NCI-H446 (cell line): Measurements from ENCODE around the gene TYRO3.

Source experiments
- DNase-seq, 2 experiments: peaks; one replicate each; lab custom pipeline; 2025; lab: John Stamatoyannopoulos, UW

The TYRO3 gene

DNA sequence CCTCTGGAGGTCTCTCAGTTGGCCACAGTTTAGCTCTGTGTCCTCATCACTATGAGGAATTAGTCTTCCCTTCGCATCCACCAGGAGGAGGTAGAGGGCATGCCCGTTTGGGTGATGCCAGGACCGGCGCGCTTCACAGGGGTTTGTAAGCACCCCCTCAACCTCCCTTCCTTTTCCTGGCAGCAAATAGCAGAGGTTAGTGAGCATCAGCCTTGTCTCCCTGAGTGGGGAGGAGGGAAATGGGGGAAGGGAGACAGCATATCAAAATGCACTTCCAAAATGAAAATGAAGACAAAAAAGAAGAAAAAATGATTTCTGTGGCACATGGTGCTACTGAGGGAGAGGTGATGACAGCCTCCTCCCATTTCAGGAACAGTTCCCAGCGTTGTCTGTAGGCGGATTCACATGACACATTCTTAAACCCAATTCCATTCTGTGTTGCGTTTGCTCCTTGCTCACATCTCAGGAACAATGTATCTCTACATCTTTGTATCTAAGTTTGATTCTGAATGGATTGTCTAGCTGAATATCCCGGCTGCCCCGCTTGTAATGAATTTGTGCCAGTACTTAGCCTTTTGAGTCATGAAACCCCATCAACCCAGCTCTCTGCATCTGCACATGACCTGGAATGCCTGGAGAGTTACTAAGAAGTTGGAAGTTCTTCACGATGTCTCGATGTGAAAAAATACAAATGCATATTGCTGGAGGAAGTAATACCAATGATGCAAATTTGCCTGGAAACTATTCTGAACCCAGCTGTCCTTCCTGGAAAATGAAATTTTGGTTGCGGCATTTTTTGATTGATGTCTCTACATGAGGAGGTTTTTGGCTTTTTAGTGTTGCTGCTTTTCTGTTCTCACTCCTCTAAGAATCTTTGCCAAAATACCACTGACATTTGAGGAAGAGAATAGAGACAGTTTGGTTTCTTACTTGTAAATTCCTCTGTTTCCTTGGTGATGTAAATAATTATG lies 45.2 kb downstream of the TYRO3 start:
- DNase-seq = peak; percentile 47 to 75

DNA sequence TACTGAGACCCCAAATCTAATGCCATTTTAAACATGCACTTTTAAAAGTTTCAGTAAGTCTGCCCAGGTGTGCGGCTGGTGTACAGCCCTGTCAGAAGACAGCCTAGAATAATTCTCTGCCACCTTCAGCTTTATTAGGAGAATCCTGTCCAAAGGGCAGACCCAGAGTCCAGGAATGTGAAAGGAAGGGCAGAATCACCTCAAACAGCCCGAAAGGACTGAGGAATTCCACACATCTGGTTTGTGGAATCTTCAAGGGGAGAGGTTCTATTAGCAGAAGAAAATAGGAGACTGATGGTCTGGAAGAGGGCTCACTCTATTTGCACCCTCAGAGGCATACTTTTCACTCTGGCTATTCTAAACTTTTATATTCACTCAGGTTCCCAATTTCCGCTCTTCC lies 46.6 kb downstream of the TYRO3 start:
- no peak for DNase-seq

DNA sequence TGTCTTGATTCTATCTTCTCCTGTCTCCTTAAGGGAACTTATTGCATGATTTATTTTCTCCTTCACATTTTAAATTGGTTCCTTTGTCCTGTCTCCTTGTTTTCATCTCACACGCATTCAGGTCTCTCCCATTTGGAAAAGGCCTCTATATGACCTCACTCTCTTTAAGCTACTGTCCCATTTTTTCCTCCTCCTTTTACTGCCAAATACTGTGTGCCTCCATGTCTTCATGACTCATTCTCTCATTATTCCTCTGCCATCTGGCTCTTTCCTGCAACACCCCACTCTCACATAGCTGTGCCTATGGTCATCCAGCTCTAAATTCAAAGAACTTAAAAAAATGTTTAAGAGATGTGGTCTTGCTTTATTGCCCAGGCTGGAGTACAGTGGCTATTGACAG lies 48.0 kb downstream of the TYRO3 start:
- DNase-seq = peak; percentile 56 to 82

DNA sequence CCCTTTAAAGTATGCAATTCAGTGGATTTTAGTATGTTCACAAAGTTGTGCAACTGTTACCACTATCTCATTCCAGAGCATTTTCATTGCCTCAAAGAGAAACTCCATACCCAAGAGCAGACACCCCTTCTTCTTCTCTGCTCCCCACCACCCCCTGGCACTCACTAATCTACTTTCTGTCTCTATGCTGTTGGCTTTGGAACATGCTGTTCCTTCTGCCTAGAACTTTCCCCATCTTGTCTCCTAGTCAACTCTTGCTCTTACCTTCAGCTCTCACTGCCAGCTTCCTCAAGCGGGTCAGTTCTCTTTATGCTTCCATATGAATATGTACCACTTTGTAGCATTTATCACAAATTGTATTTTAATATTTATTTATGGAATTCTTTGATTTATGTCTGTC lies 50.1 kb downstream of the TYRO3 start:
- DNase-seq = no peak

DNA sequence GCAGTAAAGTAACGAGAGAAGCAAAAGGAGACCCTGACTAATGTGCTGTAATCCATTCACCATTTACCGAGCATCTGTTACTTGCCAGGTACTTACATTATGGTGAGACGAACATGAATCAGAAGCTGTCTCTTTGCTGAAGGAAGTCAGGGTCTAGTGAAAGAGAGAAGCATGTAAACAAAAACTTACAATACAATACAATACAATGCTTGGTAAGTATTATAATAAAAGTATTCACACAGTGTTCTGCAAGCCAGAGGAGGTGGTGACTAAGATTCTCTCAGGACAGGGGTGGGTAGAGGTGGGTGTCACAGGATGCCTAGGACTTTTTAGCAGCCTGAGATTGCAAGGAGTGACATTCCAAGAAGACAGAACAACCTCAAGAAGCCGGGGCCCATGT lies 51.0 kb downstream of the TYRO3 start:
- DNase-seq = no peak

DNA sequence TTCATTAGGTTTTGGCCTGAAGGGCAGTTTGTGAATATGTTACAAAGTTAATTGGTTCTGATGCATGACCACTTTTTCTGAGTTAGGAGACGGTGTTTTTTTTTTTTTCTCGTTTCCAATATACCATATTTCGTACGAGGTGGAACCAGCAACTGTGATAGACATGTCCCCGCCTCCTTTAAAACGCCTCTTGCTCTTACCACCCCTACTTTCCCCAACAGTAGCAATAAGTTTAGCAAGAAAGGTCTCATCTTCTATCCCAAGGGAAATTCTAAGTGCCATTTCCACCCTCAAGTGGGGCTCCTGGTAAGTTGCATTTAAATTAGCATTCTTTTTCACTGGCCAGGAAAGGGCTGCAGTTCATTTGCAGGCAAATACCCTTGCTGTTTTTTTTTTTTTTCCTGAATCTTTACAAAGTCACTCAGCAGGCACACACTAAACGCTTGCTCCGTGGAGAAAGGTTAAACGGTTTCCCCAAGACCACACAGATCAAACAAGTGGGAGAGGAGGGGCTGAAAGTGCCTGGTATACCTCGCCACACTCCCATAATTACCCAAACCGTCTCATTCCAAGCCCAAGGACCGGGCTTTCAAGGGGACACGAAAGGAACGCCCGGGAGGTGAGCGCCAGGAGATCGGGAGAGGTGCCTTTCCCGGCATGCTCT lies 61.7 kb downstream of the TYRO3 start:
- DNase-seq = no peak

DNA sequence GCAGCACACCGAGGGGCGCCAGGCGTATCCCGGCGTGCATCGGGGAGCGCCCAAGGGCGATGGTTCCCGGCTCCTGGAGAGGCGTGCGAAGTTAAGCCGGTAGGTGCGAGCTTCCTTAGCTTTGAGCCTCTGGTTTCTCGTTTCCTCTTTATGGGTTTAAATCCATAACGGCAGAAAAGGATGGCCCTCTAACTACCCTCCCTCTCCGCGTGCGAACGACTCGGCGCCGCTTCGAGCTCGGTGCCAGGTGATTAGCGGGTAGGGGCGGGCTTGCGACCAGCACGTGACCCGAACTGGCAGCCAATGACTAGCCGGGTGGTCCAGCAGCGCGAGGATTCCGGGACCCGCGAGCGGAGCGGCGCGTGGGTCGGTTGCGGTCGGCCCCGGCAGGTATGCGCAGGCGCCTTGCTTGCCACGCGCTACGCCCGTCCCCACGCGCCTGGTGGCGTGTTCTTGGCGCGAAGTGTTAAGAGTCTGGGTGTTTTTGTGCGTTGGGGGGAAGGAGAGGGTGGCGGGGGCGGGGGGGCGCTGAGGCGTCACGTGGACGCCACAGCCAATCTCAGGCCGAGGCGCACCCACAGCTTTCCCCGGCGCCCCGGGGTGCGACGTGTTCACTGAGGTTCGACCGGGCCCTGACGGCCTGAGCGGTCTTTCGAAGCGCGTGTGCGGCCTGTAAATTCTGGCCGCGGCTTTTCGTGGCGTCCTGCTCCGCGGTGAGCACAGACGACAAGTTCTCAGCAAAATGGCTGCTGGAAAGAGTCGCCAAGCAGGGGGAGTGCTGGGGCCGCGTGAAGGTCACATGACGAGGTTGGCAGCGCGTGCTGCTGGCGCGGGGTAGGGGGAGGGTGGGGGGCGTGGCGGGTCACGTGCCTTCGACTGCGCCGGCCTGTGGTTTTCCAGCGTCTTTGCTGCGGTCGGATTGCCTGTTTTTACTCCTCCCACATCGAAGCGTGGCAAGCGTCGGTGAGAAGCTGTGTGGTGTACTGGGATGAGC lies 62.5 kb downstream of the TYRO3 start:
- DNase-seq = peak; percentile 91 to 93

DNA sequence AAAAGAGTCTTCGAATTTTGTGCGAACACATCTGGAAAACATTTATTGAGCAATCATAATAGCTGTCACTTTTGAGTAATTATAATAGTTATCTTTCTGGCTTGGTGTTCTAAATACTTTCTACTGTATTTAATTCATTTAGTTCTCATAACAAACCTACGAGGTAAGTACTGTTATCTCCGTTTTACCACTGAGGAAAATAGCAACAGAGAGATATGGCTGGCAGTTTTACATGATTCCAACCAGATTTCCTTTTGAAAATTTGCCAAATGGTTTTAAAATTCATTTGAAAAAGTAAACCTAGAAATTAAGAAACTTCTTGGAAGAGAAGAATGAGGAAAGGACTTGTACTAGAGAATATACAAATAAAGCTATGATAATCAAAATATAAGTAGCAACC lies 63.9 kb downstream of the TYRO3 start:
- DNase-seq = no peak

DNA sequence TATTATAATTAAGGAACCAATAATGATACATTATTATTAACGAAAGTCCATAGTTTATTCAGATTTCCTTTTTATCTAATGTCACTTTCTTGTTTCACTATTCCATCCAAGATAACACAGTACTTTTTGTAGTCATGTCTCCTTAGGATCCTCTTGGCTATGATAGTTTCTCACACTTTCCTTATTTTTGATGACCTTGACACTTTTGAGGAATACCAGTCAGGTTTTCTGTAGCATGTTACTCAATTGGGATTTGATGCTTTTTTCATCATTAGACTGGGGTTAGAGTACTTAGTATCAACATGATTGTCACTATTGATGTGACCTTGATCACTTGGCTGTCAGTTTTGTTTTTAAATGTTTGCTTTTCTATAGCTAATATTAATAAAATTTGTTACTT lies 68.2 kb downstream of the TYRO3 start:
- no peak for DNase-seq

DNA sequence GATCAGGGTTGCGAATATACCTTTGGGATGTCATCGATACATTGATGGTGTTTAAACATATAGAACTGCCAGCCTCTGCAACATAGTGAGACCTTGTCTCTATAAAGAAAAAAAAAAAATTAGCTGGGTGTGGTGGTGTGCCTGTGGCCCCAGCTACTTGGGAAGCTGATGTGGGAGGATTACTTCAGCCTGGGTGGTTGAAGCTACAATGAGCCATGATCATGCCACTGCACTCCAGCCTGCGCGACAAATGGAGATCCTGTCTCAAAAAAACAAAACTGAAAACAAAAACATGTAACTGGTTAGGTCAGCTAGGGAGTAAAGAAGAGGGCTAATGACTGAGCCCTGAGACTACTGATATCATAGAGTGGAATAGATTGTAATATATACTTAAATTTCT lies 70.5 kb downstream of the TYRO3 start:
- no peak for DNase-seq

DNA sequence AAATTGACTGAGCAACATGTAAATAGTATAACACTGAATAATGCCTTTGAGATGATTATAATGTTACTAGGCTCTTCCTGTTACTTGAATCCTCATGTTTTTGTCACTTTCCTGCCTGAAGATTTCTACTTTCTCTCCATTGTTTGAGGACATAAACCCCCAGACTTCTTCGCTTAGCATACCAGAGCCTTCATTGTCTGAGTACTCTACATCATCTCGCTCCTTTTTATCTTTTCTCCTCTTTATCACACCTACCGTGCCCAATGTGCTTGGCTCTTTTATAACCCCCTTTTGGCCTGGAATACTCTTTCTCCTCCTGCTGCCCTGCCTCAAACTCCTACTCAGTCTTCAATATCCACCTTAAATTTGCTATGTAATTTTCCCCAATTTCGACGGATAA lies 70.9 kb downstream of the TYRO3 start:
- DNase-seq = no peak

DNA sequence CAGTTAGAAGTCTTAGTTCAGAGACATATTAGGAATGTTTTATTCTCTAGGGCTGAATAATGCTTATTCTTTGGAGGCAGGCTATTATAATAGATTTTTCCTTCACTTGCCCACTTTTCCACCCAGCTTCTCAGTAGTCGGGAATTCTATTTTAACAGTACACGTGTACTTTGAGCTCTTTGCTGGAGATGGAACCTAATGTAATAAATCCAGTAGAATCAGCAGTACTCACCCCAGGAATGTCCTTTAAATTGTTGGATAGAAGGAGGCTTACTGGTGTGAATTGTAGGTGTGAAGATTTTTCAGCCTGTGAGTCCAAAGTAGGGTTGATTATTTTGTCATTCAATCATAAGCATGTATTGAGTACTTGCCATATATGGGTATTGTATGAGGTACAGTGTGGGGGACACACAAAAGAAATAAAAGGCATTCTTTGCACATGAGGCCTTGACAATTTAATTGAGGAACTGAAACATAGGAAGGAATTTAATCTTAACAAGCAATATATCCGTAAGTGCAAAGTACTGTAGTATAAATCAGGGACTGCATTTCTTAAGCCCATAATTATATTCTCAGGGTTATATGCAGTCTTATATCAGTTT lies 71.7 kb downstream of the TYRO3 start:
- DNase-seq = no peak

DNA sequence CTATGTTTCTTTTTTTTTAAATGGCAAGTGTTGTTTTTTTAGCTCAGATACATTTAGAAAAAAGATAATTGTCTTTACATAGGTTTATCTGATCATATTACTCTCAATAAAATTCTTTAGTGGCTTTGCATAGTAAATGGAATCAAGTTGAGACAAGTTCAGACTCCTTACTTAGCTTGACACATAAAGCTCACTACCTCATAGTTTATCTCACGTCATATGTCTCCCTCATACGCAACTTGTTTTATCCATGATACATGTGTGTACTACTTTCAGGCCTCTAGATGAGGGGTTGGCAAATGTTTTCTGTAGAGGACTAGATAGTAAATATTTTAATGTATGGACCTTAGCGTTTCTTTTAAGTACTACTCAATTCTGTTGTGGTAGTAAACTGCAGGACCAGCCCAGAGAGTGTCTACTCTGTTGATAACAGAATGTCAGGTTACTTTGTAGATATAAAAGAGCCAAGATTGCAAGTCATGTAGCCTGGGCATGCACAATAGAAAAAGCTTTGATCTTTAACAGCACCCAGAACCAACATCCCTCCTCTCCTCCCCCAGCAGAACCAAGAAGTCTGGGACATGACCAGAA lies 73.0 kb downstream of the TYRO3 start:
- DNase-seq = no peak
